CD14-positive monocyte (primary cell): ENCODE data around the gene SPR. TPM values are rescaled to one million over a fixed set of nuclear protein-coding genes. Genes with fewer than 3 reads are reported as not detected.

Experiments
- DNase-seq, 3 donors: peaks; one replicate each; pipeline ENCODE4 v3.0.0-alpha.2; 2011 to 2022
- H2AFZ ChIP-seq: 2 replicates; pipeline ENCODE4 v1.6.0; 2012; ENCODE audit warnings: mild to moderate bottlenecking, low read depth, low read length, inconsistent platforms; ENCODE audit not compliant: insufficient read depth, poor library complexity, severe bottlenecking
- H3K27ac ChIP-seq, 2 donors: 1 replicate in 1 of 2; 2 replicates in 1 of 2; pipeline ENCODE4 v1.5.1; 2012 to 2013; ENCODE audit warnings: low read length in 2 of 2, control low read depth in 1 of 2, inconsistent platforms in 1 of 2, low read depth in 1 of 2, mild to moderate bottlenecking in 1 of 2
- H3K27me3 ChIP-seq, 2 donors: one replicate each; pipeline versions ENCODE4 v1.6.0 to v1.6.1; 2011 to 2013; ENCODE audit warnings: low read length in 2 of 2; ENCODE audit not compliant: control insufficient read depth in 2 of 2, insufficient read depth in 2 of 2
- H3K36me3 ChIP-seq, 2 donors: replicated peaks in 1 of 2; 1 replicate in 1 of 2; 2 replicates in 1 of 2; pipeline versions ENCODE4 v1.5.1 to v1.6.1; 2012 to 2013; ENCODE audit warnings: low read length in 2 of 2, control low read depth in 1 of 2, inconsistent platforms in 1 of 2, mild to moderate bottlenecking in 1 of 2; ENCODE audit not compliant: insufficient read depth in 2 of 2, control insufficient read depth in 1 of 2
- H3K4me1 ChIP-seq, 2 donors: 1 replicate in 1 of 2; 2 replicates in 1 of 2; pipeline versions ENCODE4 v1.5.1 to v1.6.1; 2012 to 2013; ENCODE audit warnings: low read length in 2 of 2, control low read depth in 1 of 2, inconsistent platforms in 1 of 2, mild to moderate bottlenecking in 1 of 2, moderate library complexity in 1 of 2; ENCODE audit not compliant: insufficient read depth in 2 of 2, control insufficient read depth in 1 of 2
- H3K4me2 ChIP-seq: replicated peaks from 2 replicates; pipeline ENCODE3; 2012; ENCODE audit warnings: low read length, moderate library complexity, mild to moderate bottlenecking; ENCODE audit not compliant: poor library complexity, severe bottlenecking; ENCODE audit errors: extremely low read depth
- H3K4me3 ChIP-seq, 3 experiments: fragments of 200-600 bp in 1 of 3; sonication (generic) in 1 of 3; replicated peaks in 1 of 3; 1 replicate in 2 of 3; 2 replicates in 1 of 3; pipeline ENCODE4 v1.5.1; 2011 to 2013; ENCODE audit warnings: low read length in 3 of 3, mild to moderate bottlenecking in 3 of 3, control low read depth in 2 of 3, low read depth in 2 of 3, inconsistent platforms in 1 of 3, moderate library complexity in 1 of 3
- H3K79me2 ChIP-seq: 2 replicates; pipeline ENCODE4 v1.6.0; 2012; ENCODE audit warnings: mild to moderate bottlenecking, control low read depth, inconsistent platforms, low read length, moderate library complexity; ENCODE audit not compliant: insufficient read depth
- H3K9ac ChIP-seq: 2 replicates; pipeline ENCODE4 v1.6.0; 2017; ENCODE audit warnings: low read length, mild to moderate bottlenecking; ENCODE audit not compliant: insufficient read depth, poor library complexity, severe bottlenecking
- H3K9me3 ChIP-seq, 2 donors: replicated peaks in 1 of 2; 1 replicate in 1 of 2; 2 replicates in 1 of 2; pipeline versions ENCODE4 v1.5.1 to v1.6.1; 2012 to 2013; ENCODE audit warnings: low read length in 2 of 2, control low read depth in 1 of 2; ENCODE audit not compliant: control insufficient read depth in 1 of 2, insufficient read depth in 1 of 2
- H4K20me1 ChIP-seq: 2 replicates; pipeline ENCODE4 v1.6.0; 2012; ENCODE audit warnings: mild to moderate bottlenecking, low read length, control low read depth, moderate library complexity; ENCODE audit not compliant: insufficient read depth
- H3K27ac Mint-ChIP-seq, 7 donors: one replicate each; pipeline ENCODE4 v1.8.0; 2020; ENCODE audit warnings: mild to moderate bottlenecking in 7 of 7, mixed read lengths in 7 of 7, moderate library complexity in 6 of 7, inconsistent platforms in 2 of 7
- H3K27me3 Mint-ChIP-seq, 3 donors: one replicate each; pipeline ENCODE4 v1.8.0; 2021 to 2022; ENCODE audit warnings: low read depth in 3 of 3, mild to moderate bottlenecking in 3 of 3, mixed read lengths in 3 of 3, moderate library complexity in 3 of 3, inconsistent platforms in 1 of 3
- H3K36me3 Mint-ChIP-seq, 2 donors: one replicate each; pipeline ENCODE4 v1.8.0; 2020; ENCODE audit warnings: mixed read lengths in 2 of 2, inconsistent platforms in 1 of 2, mild to moderate bottlenecking in 1 of 2
- H3K4me1 Mint-ChIP-seq: one replicate; pipeline ENCODE4 v1.8.0; 2020; ENCODE audit warnings: mild to moderate bottlenecking, mixed read lengths
- H3K4me3 Mint-ChIP-seq, 2 donors: one replicate each; pipeline ENCODE4 v1.8.0; 2020; ENCODE audit warnings: mild to moderate bottlenecking in 2 of 2, mixed read lengths in 2 of 2, moderate library complexity in 1 of 2
- H3K9me3 Mint-ChIP-seq, 7 donors: one replicate each; pipeline ENCODE4 v1.8.0; 2020 to 2022; ENCODE audit warnings: mixed read lengths in 7 of 7, mild to moderate bottlenecking in 6 of 7, moderate library complexity in 6 of 7, inconsistent platforms in 2 of 7
- WGBS: methylation state at CpG from one replicate; pipeline ENCODE4 v1.1.5; 2013; ENCODE audit warnings: missing lambda C conversion rate; ENCODE audit not compliant: insufficient coverage; 5-methylcytosine and 5-hydroxymethylcytosine counted together
- intact Hi-C, 2 donors: fragments of 100-400 bp; cut with micrococcal nuclease; formaldehyde crosslinking; loops; one replicate each; pipeline versions ENCODE4 v1.15.0 to v1.15.1; 2023
- polyA plus RNA-seq, 3 donors: library from polyadenylated mRNA; depleted of rRNA in 1 of 3; unstranded in 2 of 3; stranded (reverse) in 1 of 3; fragments of 300-500 nt in 2 of 3; fragments of >200 nt in 1 of 3; fragmentation: Illumina TruSeq in 2 of 3; gene quantifications; 1 replicate in 2 of 3; 2 replicates in 1 of 3; pipeline ENCODE4 v1.2.3, GENCODE V29; 2012 to 2021
- TF ChIP-seq, protein P1 (sequence below): fragments of 200-600 bp; IDR thresholded peaks from one replicate; pipeline ENCODE4 v1.8.0; 2022; ENCODE audit warnings: antibody characterized with exemption, mild to moderate bottlenecking

The SPR gene
- polyA plus RNA-seq, 3 donors: 2.9 to 12.5 (median 7.6) TPM

DNA sequence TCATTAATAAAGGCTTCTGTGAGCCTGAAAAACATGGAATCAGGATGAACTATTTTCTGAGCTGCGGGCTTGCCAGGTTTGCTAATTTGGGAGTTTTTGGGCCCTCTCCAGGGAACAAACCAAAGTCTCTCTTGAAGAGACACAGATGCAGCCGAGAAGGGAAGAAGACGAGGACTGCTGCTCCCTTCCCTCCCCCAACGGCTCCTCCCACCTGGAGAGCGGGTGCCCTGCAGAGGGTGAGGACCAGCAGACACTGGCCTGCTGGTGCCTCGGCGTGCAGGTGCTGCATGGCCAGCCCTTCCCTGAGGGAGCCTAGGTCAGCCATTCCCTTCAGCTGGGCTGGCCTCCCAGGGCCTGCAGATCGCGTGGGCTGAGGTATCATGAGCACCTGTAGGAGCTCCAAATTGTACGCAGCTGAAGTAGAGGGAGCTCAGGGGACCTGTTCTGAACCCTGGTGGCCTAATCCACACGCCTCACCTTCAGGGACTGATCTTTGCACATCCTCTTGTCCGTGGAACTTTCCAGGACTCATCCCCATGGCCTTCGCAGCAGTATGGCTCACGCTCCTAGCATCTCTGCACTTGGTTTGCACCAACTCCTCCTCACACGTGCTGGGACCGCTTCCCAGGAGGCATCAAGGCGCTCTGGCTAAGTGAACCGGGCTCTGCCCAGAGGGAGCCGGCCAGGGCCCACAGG is 49.6 kb downstream of the SPR start:
- Histone ChIP-seq H3K79me2 (no peaks in the 10 kb centered on the region), H3K9ac (no peak overlapping the region), H2AFZ (no peak overlapping the region), H4K20me1 (no peaks in the 10 kb centered on the region), H3K9me3 (no peaks in the 10 kb centered on the region), H3K27ac (no peak overlapping the region), H3K27me3 (peaks cover 0 to 4% of the 10 kb centered on the region in 2 donors), H3K4me1 (peaks cover 0 to under 1% of the 10 kb centered on the region in 2 donors), H3K4me2 (no peak overlapping the region), H3K36me3 (peaks cover 0 to 8% of the 10 kb centered on the region in 2 donors), H3K4me3 (no peak overlapping the region)
- Mint-ChIP-seq H3K9me3 (no peaks in the 10 kb centered on the region), H3K36me3 (peaks cover 16 to 26% of the 10 kb centered on the region in 2 donors), H3K27ac (no peak overlapping the region), H3K4me3 (no peak overlapping the region), H3K4me1 (peaks cover 1% of the 10 kb centered on the region), H3K27me3 (peaks cover 11 to 19% (median 16%) of the 10 kb centered on the region in 3 donors)
- WGBS: 92% methylated on average over 14 of the region's 19 CpGs
- intact Hi-C loops: no loop called here
- TF ChIP-seq, protein P1, sequence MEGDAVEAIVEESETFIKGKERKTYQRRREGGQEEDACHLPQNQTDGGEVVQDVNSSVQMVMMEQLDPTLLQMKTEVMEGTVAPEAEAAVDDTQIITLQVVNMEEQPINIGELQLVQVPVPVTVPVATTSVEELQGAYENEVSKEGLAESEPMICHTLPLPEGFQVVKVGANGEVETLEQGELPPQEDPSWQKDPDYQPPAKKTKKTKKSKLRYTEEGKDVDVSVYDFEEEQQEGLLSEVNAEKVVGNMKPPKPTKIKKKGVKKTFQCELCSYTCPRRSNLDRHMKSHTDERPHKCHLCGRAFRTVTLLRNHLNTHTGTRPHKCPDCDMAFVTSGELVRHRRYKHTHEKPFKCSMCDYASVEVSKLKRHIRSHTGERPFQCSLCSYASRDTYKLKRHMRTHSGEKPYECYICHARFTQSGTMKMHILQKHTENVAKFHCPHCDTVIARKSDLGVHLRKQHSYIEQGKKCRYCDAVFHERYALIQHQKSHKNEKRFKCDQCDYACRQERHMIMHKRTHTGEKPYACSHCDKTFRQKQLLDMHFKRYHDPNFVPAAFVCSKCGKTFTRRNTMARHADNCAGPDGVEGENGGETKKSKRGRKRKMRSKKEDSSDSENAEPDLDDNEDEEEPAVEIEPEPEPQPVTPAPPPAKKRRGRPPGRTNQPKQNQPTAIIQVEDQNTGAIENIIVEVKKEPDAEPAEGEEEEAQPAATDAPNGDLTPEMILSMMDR: no peak
- DNase-seq: no peak

DNA sequence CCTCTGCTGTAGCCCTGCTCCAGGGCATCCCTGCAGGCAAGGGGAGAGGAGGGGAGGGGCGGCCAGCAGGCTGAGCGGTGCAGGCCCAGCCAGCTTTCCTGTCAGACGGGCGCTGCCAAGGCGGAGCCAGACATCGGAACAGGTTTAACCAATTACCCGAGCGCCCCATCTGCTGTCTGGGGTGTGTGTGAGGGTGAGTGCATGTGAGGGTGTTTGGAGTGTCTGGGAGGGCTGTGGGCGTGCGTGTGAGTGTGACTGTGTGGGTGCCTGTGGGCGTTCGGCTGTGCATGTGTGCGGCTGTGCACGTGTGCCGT is 50.1 kb downstream of the SPR start:
- H3K27me3 ChIP-seq: peaks cover 0 to 2% of the 10 kb centered on the region in 2 donors
- H3K4me3 Mint-ChIP-seq: no peak overlapping the region

More for the DNA sequence above, 50.1 kb downstream of the SPR start:
- no peak overlapping the region for H3K4me3 ChIP-seq
- no peaks in the 10 kb centered on the region for H4K20me1 ChIP-seq
- H3K9me3 ChIP-seq: no peaks in the 10 kb centered on the region
- no peaks in the 10 kb centered on the region for H3K79me2 ChIP-seq
- no peak overlapping the region for H3K27ac Mint-ChIP-seq
- peaks cover 11 to 16% (median 14%) of the 10 kb centered on the region in 3 donors for H3K27me3 Mint-ChIP-seq
- TF ChIP-seq, protein P1: no peak
- intact Hi-C loops: no loop called here
- no peak overlapping the region for H3K4me2 ChIP-seq
- H3K27ac ChIP-seq: no peak overlapping the region
- H3K36me3 ChIP-seq: peaks cover under 1 to 8% of the 10 kb centered on the region in 2 donors
- WGBS: 99% methylated on average over 11 of the region's 15 CpGs
- H3K4me1 Mint-ChIP-seq: peaks cover 6% of the 10 kb centered on the region
- no peak overlapping the region for H3K9ac ChIP-seq
- H3K36me3 Mint-ChIP-seq: peaks cover 19 to 31% of the 10 kb centered on the region in 2 donors
- H3K9me3 Mint-ChIP-seq: no peaks in the 10 kb centered on the region
- DNase-seq: no peak
- H3K4me1 ChIP-seq: peaks cover under 1 to 5% of the 10 kb centered on the region in 2 donors
- H2AFZ ChIP-seq: no peak overlapping the region
